HCT116 (cell line): ENCODE data around the gene RASGEF1C. TPM values are rescaled to one million over a fixed set of nuclear protein-coding genes. Genes with fewer than 3 reads are reported as not detected.

Source experiments
- ATAC-seq: fragments of 200-7000 bp; cut with Tn5 transposase; 2 replicates; pipeline ENCODE4 v1.9.1; 2020; ENCODE audit warnings: mild to moderate bottlenecking, moderate library complexity
- BruUV-seq: library from RNA; stranded (reverse); fragments of 400-500 nt; replicated peaks from 2 replicates; lab custom pipeline; 2021; lab: Mats Ljungman, UMichigan
- CTCF ChIA-PET: fragments of 300-600 bp; sonication (Branson Sonifier 250); formaldehyde crosslinking; loops from one replicate; lab custom pipeline; 2021; ENCODE audit warnings: antibody characterized with exemption; lab: Charles Lee
- POLR2A ChIA-PET: fragments of 300-600, 350-600 bp; sonication (Branson Sonifier 250); formaldehyde crosslinking; loops from one replicate; lab custom pipeline; 2021; ENCODE audit warnings: antibody characterized with exemption; lab: Charles Lee
- RAD21 ChIA-PET, 2 experiments: fragments of 300-600 bp; sonication (Branson Sonifier 250); formaldehyde crosslinking; loops; one replicate each; lab custom pipeline; 2023; ENCODE audit warnings: low total read pairs in 2 of 2; ENCODE audit not compliant: uncharacterized antibody in 2 of 2, unreplicated experiment in 2 of 2, low non-redundant PET in 1 of 2; lab: Charles Lee
- DNase-seq: peaks from one replicate; pipeline ENCODE4 v3.0.0-alpha.2; 2010; ENCODE audit warnings: low read depth, low spot score
- H2AFZ ChIP-seq: fragments of 200-600 bp; shearing (Covaris generic), sonication (generic); 2 replicates; pipeline ENCODE4 v1.6.1; 2017; ENCODE audit warnings: low read depth, mixed run types, mixed read lengths, antibody characterized with exemption, low read length; ENCODE audit not compliant: poor library complexity, severe bottlenecking
- H3K27ac ChIP-seq: 2 replicates; pipeline ENCODE4 v1.5.1; 2012; ENCODE audit warnings: low read depth, low read length
- H3K27me3 ChIP-seq: fragments of 200-600 bp; sonication (generic); 2 replicates; pipeline ENCODE4 v1.6.1; 2016; ENCODE audit warnings: mixed run types, low read length, mixed read lengths; ENCODE audit not compliant: insufficient read depth
- H3K36me3 ChIP-seq, 2 experiments: fragments of 200-500 bp in 1 of 2; fragments of 200-600 bp in 1 of 2; sonication (Bioruptor generic) in 1 of 2; sonication (generic) in 1 of 2; 2 replicates each; pipeline versions ENCODE4 v1.5.1 to v1.6.1; 2014 to 2016; ENCODE audit warnings: low read length in 2 of 2, inconsistent platforms in 1 of 2, mixed read lengths in 1 of 2, mixed run types in 1 of 2; ENCODE audit not compliant: insufficient read depth in 2 of 2, control insufficient read depth in 1 of 2
- H3K4me1 ChIP-seq, 2 experiments: fragments of 200-600 bp in 1 of 2; sonication (generic) in 1 of 2; 2 replicates each; pipeline versions ENCODE4 v1.5.1 to v1.6.1; 2012 to 2017; ENCODE audit warnings: low read length in 2 of 2, inconsistent platforms in 1 of 2, mild to moderate bottlenecking in 1 of 2, mixed read lengths in 1 of 2, mixed run types in 1 of 2, moderate library complexity in 1 of 2; ENCODE audit not compliant: insufficient read depth in 2 of 2, control insufficient read depth in 1 of 2
- H3K4me2 ChIP-seq: fragments of 200-600 bp; sonication (generic); 2 replicates; pipeline ENCODE4 v1.6.1; 2017; ENCODE audit warnings: mixed run types, low read length, mixed read lengths
- H3K4me3 ChIP-seq, 2 experiments: fragments of 200-600 bp in 1 of 2; sonication (generic) in 1 of 2; replicated peaks in 1 of 2; 2 replicates each; pipeline ENCODE4 v1.5.1; 2011 to 2016; ENCODE audit warnings: low read length in 2 of 2, control low read depth in 1 of 2, low read depth in 1 of 2, mild to moderate bottlenecking in 1 of 2, mixed read lengths in 1 of 2, mixed run types in 1 of 2
- H3K79me2 ChIP-seq: fragments of 200-600 bp; sonication (generic); 2 replicates; pipeline ENCODE4 v1.6.1; 2017; ENCODE audit warnings: mild to moderate bottlenecking, mixed run types, low read length, moderate library complexity, mixed read lengths; ENCODE audit not compliant: insufficient read depth
- H3K9ac ChIP-seq: fragments of 200-600 bp; sonication (generic); 2 replicates; pipeline ENCODE4 v1.6.1; 2016; ENCODE audit warnings: low read length, mixed read lengths
- H3K9me2 ChIP-seq: fragments of 200-600 bp; sonication (generic), shearing (Covaris generic); 2 replicates; pipeline ENCODE4 v1.6.1; 2017; ENCODE audit warnings: mixed run types, mild to moderate bottlenecking, moderate library complexity; ENCODE audit not compliant: insufficient read depth
- H3K9me3 ChIP-seq, 2 experiments: fragments of 200-500 bp in 1 of 2; fragments of 200-600 bp in 1 of 2; sonication (Bioruptor generic) in 1 of 2; sonication (generic) in 1 of 2; 2 replicates each; pipeline ENCODE4 v1.6.1; 2014 to 2017; ENCODE audit warnings: low read length in 2 of 2, mixed read lengths in 2 of 2, inconsistent platforms in 1 of 2, low read depth in 1 of 2, mild to moderate bottlenecking in 1 of 2, mixed run types in 1 of 2, moderate library complexity in 1 of 2; ENCODE audit not compliant: control insufficient read depth in 1 of 2, insufficient read depth in 1 of 2
- H4K20me1 ChIP-seq: fragments of 200-600 bp; sonication (generic), shearing (Covaris generic); 2 replicates; pipeline ENCODE4 v1.6.1; 2017; ENCODE audit warnings: mixed run types, mild to moderate bottlenecking, moderate library complexity; ENCODE audit not compliant: insufficient read depth
- ATF3 ChIP-seq: IDR thresholded peaks from 2 replicates; pipeline ENCODE4 v1.6.1; 2012
- CBX3 ChIP-seq: IDR thresholded peaks from 2 replicates; pipeline ENCODE4 v1.6.1; 2012; ENCODE audit warnings: low read depth
- CEBPB ChIP-seq: IDR thresholded peaks from 2 replicates; pipeline ENCODE4 v1.6.1; 2012; ENCODE audit warnings: low read depth
- CTCF ChIP-seq, 3 experiments: fragments of 200-600 bp in 1 of 3; sonication (generic) in 1 of 3; IDR thresholded peaks in 2 of 3; conservative IDR thresholded peaks in 1 of 3; 2 replicates each; pipeline ENCODE4 v1.5.1; 2012 to 2017; ENCODE audit warnings: low read depth in 2 of 3, low read length in 2 of 3, antibody characterized with exemption in 1 of 3, borderline replicate concordance in 1 of 3, control low read depth in 1 of 3, mild to moderate bottlenecking in 1 of 3, mixed read lengths in 1 of 3, mixed run types in 1 of 3, moderate library complexity in 1 of 3; ENCODE audit not compliant: insufficient read depth in 1 of 3
- EZH2 ChIP-seq: fragments of 200-600 bp; sonication (generic); IDR thresholded peaks from 2 replicates; pipeline ENCODE4 v1.6.1; 2017; ENCODE audit warnings: antibody characterized with exemption, mixed run types
- POLR2A ChIP-seq: IDR thresholded peaks from 2 replicates; pipeline ENCODE4 v1.7.0; 2011; ENCODE audit warnings: borderline replicate concordance; ENCODE audit not compliant: insufficient read depth, insufficient read length; ENCODE audit errors: extremely low read depth
- POLR2AphosphoS5 ChIP-seq: IDR thresholded peaks from 2 replicates; pipeline ENCODE4 v1.6.1; 2011; ENCODE audit warnings: mild to moderate bottlenecking, low read depth, low read length, moderate library complexity
- TCF7L2 ChIP-seq: IDR thresholded peaks from 2 replicates; pipeline ENCODE4 v1.7.0; 2011; ENCODE audit warnings: borderline replicate concordance, inconsistent platforms; ENCODE audit not compliant: insufficient read depth, insufficient read length; ENCODE audit errors: extremely low read depth
- intact Hi-C: fragments of 100-400 bp; cut with micrococcal nuclease; formaldehyde crosslinking; loops from 2 replicates; pipeline ENCODE4 v1.10.0; 2022
- total RNA-seq: library from RNA; stranded (reverse); gene quantifications from one replicate; pipeline ENCODE4 v1.2.1, GENCODE V29; 2021; ENCODE audit not compliant: unreplicated experiment
- TF ChIP-seq, protein P1 (sequence below): IDR thresholded peaks from 2 replicates; pipeline ENCODE4 v1.6.1; 2012; ENCODE audit warnings: low read depth

Gene RASGEF1C
- total RNA-seq, 1 experiment from 2014 or later: 1.2 TPM

DNA sequence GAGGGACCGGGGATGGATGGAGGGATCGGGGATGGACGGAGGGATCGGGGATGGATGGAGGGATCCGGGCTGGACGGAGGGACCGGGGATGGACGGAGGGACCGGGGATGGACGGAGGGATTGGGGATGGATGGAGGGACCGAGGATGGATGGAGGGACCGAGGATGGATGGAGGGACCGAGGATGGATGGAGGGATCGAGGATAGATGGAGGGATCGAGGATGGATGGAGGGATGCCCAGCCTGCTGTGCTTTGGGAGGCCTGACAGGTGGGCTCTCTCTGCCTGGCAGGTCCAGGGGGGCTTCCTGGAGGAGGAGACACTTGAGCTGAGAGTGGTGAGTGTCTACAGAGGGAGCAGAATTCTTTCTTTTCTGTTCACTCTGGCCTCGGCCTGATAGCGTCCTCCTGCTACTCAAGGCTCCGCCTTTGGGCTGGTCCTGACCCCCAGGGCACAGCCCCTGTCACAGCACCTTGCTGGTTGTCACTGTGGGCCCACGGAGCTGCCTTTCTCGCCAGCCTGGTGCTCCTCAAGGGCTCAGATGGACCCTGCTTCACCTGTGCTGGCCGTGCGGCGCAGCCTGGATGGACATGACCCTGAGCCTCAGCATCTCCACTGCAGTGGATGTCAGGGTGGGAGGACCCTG is 95.2 kb downstream of the RASGEF1C start:
- Histone ChIP-seq H3K9me2 (no peaks in the 10 kb centered on the region), H3K4me3 (no peak overlapping the region), H3K27me3 (no peaks in the 10 kb centered on the region), H3K9me3 (no peaks in the 10 kb centered on the region), H3K27ac (no peak overlapping the region), H3K4me2 (no peak overlapping the region), H4K20me1 (no peaks in the 10 kb centered on the region), H3K36me3 (no peaks in the 10 kb centered on the region), H3K4me1 (peaks cover 0 to 5% of the 10 kb centered on the region in 2 experiments; a peak in 1 of 4 replicates), H3K9ac (no peak overlapping the region), H3K79me2 (no peaks in the 10 kb centered on the region), H2AFZ (no peak overlapping the region)
- intact Hi-C loops: no loop called here
- ChIA-PET CTCF (no interaction called here), POLR2A (no interaction called here), RAD21 (no interaction called here)
- DNase-seq: no peak
- TF ChIP-seq CBX3 (no peak), EZH2 (no peak), CTCF (IDR thresholded peaks at IDR 0.05 in 2 of 3, conservative IDR thresholded peaks at IDR 0.05 in 1 of 3; ENCODE audit: borderline replicate concordance in 1 of 3, insufficient read depth in 1 of 3, low read depth in 2 of 3, low read length in 2 of 3) (no peak), POLR2A (no peak), ATF3 (no peak), TCF7L2 (no peak), CEBPB (no peak), POLR2AphosphoS5 (no peak)
- TF ChIP-seq, protein P1, sequence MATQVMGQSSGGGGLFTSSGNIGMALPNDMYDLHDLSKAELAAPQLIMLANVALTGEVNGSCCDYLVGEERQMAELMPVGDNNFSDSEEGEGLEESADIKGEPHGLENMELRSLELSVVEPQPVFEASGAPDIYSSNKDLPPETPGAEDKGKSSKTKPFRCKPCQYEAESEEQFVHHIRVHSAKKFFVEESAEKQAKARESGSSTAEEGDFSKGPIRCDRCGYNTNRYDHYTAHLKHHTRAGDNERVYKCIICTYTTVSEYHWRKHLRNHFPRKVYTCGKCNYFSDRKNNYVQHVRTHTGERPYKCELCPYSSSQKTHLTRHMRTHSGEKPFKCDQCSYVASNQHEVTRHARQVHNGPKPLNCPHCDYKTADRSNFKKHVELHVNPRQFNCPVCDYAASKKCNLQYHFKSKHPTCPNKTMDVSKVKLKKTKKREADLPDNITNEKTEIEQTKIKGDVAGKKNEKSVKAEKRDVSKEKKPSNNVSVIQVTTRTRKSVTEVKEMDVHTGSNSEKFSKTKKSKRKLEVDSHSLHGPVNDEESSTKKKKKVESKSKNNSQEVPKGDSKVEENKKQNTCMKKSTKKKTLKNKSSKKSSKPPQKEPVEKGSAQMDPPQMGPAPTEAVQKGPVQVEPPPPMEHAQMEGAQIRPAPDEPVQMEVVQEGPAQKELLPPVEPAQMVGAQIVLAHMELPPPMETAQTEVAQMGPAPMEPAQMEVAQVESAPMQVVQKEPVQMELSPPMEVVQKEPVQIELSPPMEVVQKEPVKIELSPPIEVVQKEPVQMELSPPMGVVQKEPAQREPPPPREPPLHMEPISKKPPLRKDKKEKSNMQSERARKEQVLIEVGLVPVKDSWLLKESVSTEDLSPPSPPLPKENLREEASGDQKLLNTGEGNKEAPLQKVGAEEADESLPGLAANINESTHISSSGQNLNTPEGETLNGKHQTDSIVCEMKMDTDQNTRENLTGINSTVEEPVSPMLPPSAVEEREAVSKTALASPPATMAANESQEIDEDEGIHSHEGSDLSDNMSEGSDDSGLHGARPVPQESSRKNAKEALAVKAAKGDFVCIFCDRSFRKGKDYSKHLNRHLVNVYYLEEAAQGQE: no peak
- ATAC-seq: no peak
- BruUV-seq: no TSS peak
